Stimulated activated CD4-positive, alpha-beta T cell treated with anti-CD3 and anti-CD28 coated beads, TNF-alpha, amount 100 ng/mL, for 48 hours (primary cell): ENCODE data around the gene MYH3.

Source experiments
- DNase-seq, 3 donors: peaks; one replicate each; pipeline ENCODE4 v3.0.0-alpha.2; 2020; ENCODE audit warnings: low read depth in 3 of 3

The MYH3 gene

DNA sequence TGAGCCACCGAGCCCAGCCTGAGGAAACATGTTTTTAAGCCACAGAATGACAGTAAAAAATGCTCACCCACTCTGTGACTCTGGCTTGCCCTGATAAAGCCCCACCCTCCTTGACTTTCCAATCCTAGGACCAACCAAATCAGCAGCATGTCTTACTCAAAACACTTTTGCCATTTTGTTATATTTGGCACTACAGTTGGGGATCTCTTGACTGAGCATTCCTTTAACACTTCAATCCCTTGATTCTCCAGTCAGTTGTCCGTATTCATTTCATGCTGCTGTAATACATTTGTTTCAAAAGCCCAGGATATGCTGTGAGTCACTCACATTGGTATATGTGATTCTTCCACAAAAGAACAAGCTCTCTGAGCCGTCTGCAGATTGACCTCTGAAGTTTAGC, 8.2 kb downstream of the MYH3 start:
- DNase-seq = no peak

DNA sequence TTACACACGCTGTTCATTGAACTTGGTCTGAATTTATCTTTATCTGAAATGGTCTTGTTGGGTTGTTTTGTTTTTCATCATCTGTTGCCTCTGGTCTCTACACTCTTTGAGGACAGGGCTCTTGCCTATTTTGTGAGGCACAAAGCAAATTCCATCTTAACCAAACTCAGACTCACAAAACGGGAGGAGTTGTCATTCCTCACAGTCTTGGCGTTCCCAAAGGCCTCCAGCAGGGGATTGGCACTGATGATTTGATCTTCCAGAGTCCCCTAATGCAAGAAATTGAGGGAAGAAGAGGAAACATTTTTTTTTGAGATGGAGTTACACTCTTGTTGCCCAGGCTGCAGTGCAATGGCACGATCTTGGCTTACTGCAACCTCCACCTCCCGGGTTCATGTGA, 8.7 kb downstream of the MYH3 start:
- DNase-seq = no peak

DNA sequence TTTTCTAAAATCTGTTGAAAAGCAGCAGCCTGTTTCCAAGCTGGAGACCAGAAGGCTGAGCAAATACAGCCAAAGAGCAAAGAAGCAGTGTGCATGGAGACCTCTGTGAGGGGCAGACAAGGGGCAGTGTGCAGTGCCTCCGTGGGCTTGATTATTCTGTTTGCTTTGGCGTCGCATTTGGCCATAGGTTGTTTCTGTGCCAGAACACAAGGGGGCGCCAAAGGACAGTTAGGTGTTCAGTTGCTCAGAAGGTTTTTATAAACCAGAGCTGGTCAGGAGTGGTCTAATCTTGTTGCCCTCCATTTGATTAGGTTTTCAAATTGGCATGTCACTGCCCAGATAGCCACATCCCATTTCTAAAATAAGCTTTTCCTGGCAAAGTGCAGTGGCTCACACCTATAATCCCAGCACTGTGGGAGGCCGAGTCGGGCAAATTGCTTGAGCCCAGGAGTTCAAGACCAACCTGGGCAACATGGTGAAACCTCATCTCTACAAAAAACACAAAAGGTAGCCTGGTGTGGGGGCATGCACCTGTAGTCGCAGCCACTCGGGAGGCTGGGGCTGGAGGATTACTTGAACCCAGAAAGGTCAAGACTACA, 10.6 kb downstream of the MYH3 start:
- peak; percentile 45 to 78 (median 52) for DNase-seq

DNA sequence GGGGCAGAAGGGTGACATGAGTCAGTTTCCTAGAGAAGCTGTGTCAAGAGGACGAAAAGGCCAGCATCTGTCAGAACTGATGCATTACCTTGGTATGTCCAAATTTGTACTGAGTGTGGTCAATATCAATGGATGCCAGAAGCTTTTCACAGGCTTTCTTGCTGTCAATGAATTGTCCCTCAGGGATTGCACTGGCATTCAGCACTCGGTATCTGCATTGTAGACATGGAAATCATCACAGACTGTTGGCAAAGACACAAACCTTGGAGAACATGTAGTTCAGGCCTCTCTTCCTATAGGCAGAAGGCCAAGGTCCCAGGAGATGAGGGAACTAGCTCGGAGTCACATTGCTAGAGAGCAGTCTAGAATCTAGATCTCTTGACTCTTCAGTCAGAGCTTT, 16.6 kb downstream of the MYH3 start:
- no peak for DNase-seq

DNA sequence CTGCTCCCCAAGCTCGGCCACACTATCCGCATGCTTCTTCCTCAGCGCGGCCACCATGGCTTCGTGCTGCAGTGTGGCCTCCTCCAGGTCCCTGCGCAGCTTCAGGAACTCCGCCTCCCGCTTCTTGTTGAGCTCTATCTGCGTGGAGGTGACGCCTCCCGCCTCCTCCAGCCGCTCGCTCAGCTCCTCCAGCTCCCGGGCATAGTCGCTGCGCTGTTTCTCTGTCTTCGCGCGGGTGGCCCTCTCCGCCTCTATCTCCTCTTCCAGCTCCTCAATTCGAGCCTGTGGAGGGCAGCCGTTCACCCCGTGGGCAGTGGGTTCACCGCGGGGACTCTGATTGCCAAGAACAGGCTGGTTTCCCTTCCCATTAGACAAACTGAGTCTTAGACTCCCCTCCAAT, 19.0 kb downstream of the MYH3 start:
- no peak for DNase-seq

DNA sequence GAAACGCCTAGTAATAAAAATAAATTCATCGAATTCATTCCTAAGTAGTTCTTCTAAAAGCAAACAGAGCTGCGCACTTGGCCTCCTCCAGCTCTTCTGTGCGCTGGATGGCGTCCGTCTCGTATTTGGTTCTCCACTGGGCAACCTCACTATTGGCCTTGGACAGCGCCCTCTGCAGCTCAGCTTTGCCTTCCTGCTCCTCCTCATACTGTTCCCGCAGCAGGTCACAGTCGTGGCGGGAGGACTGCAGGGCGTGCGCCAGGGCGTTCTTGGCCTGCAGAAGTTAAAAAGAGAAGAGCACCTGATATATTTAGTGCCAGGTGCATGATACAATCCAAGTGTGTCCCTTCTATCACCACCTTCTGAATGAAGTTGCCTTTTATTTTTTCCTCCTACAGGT, 21.8 kb downstream of the MYH3 start:
- DNase-seq = no peak

DNA sequence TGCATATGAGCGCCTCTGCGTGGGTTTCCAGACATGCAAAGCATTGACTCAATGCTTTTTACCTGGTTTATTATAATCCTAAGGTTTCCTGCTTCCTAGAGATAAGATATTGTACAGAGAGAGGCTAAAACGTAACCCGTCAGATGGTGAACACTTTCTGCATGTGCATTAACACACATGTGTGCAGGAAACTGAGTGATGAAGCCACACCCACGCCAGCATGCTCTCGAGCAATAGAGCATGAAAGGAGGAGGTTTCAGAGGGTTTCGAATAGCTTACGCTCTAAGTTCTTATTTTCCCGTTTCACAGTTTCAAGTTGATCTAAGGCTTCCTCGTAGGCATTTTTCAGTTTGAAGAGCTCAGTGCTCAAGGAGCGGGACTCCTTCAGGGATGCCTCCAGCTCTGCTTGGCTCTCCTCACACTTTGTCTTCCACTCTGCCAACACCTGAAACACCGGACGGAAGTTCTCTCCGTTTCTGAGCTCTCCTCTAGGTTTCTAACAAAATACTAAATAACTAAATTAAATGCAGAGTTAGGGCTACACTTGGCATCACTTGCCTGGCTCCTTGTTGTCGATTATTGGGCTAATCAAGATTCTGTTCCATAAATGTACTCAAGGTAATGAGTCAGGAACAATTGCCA, 23.2 kb downstream of the MYH3 start:
- DNase-seq = no peak

DNA sequence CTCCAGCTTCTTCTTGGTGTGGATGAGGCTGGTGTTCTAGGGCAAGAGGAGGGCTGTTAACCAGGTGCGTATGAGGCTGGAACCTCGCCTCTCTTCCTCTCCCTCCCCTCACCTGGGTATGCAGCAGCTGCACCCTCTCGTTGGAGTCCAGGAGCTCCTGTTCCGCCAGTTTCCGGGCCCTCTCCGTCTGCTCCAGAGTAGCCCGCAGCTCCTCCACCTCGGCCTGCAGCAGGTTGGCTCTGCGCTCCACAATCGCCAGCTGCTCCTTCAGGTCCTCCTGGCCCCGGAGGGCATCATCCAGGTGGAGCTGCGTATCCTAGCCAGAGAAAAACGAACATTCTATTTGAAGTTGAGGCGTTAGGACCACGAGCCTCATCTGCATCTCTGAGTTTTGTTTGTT, 25.4 kb downstream of the MYH3 start:
- no peak for DNase-seq

DNA sequence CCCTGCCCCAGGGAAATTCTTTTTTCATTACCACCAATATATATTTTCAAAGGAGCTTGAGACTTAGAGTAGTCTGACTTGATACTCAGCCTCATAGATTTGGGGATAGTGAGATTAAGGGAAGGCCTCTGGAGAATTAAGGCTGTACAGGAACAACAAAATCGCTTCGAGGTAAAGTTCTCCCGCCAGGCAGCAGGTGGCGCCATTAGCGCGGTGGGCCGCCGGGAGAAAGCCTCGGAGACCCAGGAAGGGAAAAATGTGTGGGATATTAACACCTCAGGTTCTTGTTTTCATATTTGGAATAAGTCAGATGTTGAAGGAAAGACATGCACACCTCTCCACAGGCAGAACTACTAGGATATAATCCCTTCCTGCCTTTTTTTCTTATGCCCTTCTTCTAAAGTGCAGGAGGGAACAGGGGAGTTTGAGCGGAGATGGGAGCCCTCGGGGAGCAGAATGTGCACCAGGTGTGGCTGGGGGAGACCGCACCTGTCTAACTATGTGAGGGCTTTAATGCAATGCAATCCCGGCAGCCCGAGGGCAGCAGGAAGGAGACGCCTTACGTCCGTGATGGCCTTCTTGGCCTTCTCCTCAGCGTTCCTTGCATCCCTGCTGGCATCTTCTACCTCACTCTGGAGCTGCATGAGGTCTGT, 25.9 kb downstream of the MYH3 start:
- no peak for DNase-seq

DNA sequence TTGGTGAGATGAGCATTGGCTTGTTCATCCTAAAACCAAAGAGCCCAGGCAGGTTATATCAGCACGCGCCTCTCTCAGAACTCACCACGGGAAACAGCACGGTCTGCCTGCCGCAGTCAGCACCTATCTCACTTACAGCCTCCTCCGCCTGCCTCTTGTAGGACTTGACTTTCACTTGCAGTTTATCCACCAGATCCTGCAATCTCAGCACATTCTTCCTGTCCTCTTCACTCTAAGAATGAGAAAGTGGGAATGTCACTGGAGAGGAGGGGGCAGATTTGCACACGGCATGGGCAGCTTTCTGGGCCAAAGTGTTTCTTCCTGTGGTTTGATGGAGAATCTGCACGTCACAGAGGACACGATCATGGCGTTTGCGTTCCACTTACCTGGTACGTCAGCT, 27.4 kb downstream of the MYH3 start:
- DNase-seq = no peak

DNA sequence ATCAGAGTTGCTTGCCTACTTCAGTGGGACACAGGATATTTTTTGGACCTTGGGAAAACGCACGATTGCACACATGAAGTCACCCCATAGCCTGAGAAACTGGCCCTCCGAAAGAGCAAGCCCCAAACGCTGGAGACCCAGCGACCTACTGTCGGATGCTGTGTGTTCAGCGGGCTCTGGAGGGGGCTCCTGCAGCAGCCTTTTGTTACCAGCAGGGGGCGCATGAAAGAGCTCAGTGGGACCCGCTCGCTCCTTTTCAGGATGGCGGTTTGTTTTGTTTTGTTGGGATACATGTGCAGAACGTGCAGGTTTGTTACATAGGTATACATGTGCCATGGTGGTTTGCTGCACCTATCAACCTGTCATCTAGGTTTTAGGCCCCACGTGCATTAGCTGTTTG, 28.4 kb downstream of the MYH3 start:
- DNase-seq = no peak

DNA sequence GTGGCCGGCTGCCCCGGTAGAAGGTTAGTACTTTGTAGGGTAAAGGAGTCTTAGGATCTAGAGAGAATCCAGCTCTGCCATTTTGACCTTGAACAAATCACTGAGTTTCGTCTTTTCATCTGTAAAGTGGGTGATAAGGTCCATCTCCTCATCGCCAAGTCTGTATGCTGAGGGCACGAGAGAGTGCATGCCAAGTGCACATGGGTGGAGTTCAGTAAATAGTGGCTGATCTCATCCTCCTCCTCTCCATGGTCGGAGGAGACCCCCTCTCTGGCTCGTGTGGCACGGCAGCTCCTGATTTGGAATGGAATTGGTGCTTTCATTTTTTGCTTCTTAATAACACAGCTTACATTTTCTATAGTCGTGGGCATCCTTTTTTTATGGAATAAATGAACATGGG, 30.7 kb downstream of the MYH3 start:
- DNase-seq = no peak

DNA sequence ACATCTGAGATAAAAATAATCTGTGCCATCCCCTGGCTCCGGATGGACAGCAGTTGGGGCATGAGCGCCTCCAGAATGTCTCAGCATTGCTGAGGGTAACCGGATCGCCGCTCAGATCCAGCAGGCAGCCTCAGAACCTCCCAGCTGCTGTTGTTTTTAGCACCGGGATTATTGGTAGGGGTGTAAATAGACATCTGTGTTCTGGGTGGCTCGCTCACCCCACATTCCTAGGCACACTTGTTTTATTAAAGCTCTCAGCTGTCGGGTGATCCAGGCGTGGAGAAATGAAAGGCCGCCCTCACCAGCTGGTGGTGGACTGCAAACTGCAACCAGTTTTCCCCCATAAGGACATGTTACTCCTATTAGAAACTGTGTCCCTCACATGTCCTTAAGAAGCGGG, 32.1 kb downstream of the MYH3 start:
- DNase-seq = no peak

DNA sequence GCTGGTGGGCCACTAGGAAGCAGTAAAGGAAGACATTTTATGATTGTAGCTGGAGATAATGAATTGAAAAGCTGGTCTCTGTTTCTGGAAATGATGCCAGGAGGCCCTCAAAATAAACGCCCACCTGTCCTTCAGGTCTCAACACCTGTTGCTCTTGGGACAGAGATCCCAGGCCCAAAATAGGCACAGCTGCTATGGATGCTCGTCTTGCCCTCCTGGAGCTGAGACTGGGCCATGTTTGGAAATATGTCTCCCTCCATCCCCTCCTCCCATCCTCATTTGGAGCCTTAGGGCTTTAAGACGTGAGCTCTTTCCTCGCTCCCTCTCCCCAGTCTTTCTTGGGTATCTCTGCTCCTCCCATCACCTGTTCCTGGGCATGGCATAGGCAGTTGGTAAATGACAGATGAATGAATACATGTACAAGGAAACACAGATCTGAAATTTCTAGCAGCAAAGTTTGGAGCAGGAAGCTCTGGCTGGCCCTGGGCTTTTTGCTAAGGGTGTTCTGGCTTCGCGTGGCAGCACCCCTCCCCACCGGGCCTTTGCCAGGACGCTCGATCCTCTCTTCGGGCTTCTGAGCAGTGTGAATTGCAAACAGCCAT, 33.3 kb downstream of the MYH3 start:
- no peak for DNase-seq

DNA sequence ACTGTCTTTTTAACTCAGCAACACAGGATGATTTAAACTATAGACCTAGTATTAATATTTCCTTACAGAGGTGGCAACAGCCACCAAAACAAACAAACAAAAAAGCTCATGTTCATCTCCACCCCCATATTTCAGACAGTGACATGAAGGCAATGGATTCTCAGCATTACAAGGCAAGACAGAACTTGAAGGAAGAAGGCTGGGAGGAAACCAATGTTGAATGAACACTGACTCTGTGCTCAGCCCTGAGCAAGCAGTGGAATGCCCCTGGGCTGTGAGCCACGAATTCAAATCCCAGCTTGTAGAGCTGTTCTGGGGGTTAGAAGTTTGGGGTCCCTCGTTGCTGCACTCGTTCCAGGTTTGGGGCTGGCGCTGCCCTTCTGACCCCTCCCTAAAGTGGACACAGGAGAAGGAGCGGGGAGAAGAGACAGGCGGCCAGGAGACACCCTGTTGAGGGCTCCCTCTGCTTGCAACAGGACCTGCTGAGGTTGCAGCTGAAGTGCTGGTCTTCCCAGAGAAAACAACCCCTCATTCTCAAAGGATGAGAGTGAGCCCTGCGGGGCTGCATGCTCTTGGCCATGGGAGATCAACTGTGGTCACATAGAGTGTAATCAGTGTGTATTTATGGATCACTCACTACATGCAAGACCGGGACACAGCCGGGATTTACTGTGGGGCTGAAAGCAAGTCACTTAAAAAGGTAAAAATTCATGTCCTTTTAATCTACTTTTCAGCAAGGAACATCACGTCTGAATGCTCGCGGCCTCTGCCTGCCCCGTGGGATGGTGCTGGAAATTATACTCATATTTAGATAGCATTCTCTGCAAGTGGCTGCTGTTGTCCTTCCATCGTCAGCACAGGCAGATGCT, 34.3 kb downstream of the MYH3 start:
- no peak for DNase-seq

DNA sequence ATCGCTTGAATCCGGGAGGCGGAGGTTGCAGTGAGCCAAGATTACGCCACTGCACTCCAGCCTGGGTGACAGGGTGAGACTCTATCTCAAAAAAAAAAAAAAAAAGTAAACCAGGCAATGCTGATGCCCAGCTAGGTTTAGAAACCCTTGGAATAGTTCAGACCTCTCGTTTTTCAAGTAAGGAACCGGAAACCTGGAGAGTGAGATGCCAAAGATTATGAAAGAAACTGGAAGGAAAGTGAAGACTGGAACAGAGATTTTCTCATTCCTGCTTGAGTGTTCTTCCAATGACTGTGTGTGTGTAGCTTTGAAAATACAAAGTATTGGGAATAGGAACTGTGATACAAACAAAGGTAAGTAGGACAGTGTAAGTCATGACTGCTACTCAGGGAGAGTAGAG, 35.7 kb downstream of the MYH3 start:
- DNase-seq = no peak

DNA sequence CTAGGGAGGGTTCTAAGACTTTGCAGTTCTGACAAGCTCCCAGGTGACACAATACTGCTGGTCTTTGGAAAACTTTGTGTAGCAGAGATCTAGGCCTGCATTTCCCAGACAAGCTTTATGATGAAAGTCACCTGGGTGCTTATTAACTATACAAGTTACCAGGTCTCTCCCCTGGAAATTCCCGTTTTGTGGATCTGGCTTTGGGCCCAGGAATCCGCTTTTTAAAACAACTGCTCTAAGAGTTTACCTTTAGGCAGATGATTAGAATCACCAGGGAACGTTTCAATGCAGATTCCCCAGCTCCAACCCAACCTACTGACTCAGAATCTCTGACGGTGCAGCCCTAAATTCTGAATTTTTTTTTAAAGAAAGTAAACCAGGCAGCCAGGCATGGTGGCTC, 36.3 kb downstream of the MYH3 start:
- DNase-seq = no peak

DNA sequence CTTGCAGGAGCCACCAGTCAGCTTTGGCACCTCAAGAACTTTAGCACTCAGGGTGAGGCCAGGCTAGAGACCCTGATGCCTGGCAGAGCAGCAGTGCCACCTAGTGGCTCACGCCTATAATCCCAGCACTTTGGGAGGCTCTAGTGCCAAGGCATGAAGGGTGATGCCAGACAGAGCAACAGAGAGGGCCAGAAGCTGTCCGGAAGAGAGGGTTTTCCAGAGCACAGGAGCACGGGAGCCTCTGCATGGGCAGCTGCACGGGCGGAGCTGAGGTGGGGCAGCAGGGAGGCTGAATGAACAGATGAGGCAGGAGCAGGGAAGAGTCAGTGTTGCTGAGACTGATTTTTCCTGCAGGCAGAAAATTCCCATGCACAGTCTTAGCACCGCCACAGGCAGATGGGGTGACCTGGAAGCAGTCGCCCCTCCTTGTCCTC, 38.9 kb downstream of the MYH3 start:
- peak; percentile 24 to 39 (median 26) for DNase-seq

DNA sequence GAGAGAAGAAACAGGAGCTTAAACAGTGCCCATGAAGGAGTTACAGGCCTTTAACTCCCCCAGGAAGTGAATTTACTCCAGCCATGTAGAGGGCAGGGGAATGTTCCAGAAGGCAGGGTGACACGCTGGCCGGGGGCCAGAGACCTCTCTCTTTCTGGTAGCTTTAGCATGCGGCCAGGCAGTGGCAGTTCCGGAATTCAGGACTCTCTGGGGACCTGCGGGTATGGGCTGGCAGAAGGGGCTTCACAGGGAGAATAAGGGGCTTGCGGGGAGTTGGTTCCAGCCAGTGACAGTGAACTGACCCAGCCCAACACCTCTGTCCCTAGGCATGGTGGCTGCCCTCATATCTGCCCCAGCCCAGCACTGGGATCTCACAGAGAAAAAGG, 40.0 kb downstream of the MYH3 start:
- DNase-seq = no peak

DNA sequence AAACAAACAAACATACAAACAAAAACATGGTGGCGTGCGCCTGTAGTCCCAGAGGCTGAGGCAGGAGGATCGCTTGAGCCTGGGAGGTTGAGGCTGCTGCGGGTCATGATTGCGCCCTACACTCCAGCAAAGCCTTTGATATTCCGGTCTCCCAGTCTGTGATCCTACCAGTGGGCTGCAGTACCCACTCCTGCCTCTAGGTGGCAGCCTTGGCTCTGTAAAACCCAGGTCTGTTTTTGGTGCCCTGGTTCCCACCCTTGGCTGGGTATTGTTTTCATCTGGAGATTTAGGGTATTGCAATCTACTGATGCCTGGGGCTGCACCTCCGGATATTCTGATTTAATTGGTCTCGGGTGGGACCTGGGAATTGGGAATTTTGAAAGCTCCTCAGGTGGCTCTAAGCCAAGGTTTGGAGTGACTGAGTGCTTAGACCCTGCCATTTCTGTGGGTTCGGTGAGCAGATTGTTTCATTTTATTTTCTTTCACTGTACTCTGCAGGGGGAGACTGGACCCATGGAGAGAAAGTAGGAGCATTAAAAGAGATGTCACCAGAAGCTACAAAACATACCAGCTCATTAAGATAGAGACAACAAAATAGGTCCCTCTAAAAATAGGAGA, 40.5 kb downstream of the MYH3 start:
- peak; percentile 52 to 66 (median 63) for DNase-seq

DNA sequence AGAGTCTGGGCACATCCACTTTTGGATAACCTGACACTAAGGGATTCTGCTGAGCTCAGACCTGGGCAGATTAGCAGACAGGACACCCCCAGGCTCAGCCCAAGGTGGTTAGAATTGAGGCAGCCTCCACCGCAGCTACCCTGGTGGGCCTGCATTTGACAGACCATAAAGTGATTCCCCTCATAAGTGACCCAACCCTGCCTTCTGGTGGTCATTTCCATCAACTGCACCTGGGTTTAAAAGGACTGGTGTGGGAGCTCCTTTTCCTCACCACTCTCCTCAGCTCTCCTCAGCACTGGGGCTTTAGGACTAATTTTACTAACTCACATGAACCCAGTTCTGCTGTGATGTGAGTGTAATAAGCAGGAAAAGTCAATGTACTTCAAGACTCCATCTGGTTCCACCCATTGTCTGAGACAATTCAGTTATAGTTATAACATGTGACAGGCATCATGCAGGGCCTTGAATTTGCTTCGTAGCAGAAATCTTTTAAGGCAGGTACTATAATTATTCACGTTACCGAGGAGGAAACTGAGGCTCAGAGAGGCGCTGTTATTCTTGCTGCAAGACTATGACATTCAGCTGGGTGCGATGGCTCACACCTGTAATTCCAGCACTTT, 42.5 kb downstream of the MYH3 start:
- no peak for DNase-seq
